IPS-18c (cell line): ENCODE results near the gene WSCD2.

Experiments used
- H3K4me3 ChIP-seq: 2 replicates; pipeline ENCODE4 v1.7.0; 2013; ENCODE audit warnings: low read depth, mild to moderate bottlenecking, low read length, moderate library complexity; ENCODE audit not compliant: insufficient read depth
- H3K9me3 ChIP-seq: one replicate; pipeline ENCODE4 v1.6.1; 2013; ENCODE audit warnings: mild to moderate bottlenecking, low read length, moderate library complexity; ENCODE audit not compliant: control insufficient read depth, insufficient read depth

The WSCD2 gene

DNA sequence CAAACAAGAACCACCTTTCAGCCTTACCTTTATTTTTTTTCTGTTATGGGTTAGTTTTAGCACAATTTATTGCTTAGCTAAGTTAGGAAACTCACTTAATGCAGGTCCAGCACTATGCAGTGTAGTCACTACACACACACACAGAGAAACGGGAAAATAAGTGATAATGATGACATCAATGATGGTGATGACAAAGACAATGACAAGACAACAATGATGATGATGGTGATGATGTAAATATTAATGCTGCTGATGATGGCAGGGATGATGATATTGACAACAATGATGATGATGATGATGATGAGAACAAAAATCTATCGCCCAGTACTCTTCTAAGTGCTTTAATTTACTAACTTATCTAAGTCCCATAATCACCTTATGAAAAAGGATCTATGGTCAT, 41.1 kb downstream of the WSCD2 start:
- no peak overlapping the region for H3K4me3 ChIP-seq
- H3K9me3 ChIP-seq, result no peaks in the 10 kb centered on the region

DNA sequence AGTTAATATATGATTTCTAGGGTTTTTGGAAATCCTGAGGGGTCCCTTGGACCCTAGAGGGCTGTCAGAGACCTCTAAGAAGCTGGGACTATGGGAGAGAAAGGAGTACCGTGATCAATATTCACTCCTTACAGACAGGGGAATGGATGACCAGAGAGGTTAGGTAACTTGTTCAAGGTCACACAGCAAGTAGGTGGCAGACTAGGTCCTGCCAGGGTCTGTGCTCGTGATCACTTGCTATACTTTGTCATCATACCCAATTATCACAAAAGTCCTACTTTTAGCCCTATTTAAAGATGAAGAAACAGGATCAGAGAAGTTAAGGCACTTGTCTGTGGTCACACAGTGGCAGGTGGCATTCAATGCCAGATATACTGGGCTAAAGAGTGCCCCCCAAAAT, 42.9 kb downstream of the WSCD2 start:
- no peak overlapping the region for H3K4me3 ChIP-seq
- H3K9me3 ChIP-seq, result no peaks in the 10 kb centered on the region

DNA sequence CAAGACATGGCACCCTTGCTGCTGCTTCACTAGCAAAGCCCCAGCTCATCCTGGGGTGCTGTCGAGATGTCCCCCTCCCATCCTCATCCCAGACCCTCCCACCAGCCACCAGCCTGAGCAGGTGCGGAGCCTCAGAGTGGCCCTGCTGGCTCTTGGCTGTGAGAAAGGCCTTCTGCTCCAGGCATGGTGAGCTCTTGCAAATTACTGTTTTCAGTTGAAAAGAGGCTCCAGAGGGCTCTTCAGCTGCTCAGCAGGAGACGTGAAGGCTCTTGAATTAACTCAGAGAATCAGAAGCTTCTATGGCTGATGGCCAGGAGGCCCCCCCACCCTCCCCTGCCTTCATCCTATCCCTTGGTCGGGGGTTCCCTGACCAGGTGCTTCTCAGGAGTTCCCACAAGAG, 44.1 kb downstream of the WSCD2 start:
- Histone ChIP-seq H3K9me3 (no peaks in the 10 kb centered on the region), H3K4me3 (no peak overlapping the region)

DNA sequence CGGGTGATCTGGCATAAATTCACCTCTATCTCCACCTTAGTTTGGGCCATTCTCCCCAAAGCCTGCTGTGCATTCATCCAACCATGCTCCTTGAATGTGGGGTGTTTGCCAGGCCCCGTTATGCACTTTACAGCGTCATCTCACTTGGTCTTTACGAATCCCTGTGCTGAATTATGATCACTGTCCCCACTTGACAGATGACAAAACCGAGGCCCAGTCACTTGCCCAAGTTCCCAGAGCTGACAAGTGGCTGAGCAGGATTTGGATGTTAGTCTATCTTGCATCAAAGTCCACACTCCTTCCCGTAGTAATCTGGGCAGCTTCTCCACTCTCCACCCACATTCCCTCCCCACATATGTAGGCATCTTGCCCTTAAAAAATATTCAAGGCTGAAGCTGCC, 44.8 kb downstream of the WSCD2 start:
- Histone ChIP-seq H3K4me3 (no peak overlapping the region), H3K9me3 (no peaks in the 10 kb centered on the region)

DNA sequence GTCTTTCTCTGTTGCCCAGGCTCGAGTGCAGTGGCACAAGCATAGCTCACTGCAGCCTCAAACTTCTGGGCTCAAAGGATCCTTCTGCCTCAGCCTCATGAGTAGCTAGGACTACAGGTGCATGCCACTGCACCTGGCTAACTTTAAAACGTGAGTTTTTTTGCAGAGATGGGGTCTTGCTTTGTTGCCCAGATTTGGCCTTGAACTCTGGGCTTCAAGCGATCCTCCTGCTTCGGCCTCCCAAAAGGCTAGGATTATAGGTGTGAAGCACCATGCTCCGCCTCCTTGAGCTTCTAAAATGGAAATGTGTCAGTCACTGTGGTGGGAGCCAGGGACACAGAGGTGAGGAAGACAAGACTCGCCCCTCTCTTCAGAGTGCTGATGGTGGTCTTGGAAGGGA, 45.6 kb downstream of the WSCD2 start:
- no peak overlapping the region for H3K4me3 ChIP-seq

DNA sequence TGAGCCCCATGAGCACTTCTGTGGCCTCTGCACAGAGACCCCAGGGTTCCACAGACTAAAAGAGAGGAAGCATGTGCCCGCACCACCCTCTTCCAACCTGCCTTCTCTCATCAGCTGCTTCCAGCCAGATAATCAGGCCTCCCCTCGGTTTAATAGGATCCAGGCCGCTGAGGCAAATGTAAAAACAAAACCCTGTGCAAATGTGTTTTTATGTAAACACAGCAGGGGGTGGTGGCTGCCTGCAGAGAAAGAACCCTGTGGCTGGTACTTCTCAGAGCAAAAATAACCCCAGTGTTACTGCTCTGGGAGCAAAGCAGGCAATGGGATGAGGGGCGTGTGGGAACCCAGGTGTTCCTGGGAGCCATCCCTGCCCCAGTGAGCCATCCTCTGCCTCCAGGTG, 46.2 kb downstream of the WSCD2 start:
- no peak overlapping the region for H3K4me3 ChIP-seq
- no peaks in the 10 kb centered on the region for H3K9me3 ChIP-seq

More for the DNA sequence above, 45.6 kb downstream of the WSCD2 start:
- H3K9me3 ChIP-seq, result no peaks in the 10 kb centered on the region

DNA sequence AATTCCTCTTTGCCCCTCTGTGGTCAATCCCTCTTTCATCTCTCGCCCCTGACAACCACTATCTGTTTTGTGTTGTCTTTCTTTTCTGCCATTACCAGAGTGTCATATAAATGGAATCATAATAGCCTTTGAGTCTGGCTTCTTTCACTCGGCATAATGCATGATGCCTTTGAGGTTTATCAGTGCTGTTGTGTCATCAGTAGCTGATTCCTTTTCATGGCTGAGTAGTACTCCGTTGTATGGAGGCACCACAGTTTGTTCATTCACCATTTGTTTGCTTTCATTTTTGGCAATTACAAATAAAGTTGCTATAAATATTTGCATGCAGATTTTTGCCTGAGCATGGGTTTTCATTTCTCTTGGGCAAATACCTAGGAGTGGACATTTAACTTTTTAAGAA, 47.2 kb downstream of the WSCD2 start:
- no peak overlapping the region for H3K4me3 ChIP-seq

DNA sequence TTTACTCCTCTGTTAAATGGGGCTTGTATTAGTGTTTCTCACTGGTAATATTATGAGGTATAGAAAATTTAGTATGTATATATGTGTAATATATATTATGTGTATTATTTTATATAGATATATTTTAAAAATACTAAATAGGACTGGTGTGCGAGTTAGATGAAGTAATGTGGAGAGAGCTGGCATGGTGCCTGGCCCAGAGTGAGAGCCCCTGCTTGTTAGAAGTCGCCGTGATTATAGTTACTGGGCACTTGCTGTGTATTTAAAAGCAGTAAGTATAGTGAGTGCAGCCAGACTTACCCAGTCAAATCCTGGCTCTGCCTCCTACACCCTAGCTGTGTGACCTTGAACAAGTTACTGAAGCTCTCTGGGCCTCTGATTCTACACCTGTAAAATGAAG, 48.0 kb downstream of the WSCD2 start:
- H3K4me3 ChIP-seq, result no peak overlapping the region
- no peaks in the 10 kb centered on the region for H3K9me3 ChIP-seq

More for the DNA sequence above, 47.2 kb downstream of the WSCD2 start:
- no peaks in the 10 kb centered on the region for H3K9me3 ChIP-seq

DNA sequence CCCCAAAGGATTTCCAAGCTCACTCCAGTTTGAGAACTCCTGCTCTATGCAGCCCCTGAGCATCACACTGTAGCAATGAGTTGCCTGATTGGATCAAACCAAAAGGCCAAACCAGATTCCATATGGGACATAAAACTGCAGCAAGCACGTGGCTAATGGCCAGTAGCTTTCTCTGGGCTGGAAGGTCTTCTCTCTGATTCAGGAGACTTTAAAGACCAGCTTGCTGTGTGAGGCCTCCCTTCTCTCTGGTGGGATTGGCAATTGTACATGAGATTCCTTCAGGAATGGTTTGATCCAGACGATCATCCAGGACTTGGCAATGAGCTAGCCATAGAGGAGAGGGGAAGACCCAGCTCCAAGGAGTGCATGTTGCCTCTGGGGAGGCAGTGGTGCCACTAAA, 50.2 kb downstream of the WSCD2 start:
- H3K9me3 ChIP-seq, result no peaks in the 10 kb centered on the region

DNA sequence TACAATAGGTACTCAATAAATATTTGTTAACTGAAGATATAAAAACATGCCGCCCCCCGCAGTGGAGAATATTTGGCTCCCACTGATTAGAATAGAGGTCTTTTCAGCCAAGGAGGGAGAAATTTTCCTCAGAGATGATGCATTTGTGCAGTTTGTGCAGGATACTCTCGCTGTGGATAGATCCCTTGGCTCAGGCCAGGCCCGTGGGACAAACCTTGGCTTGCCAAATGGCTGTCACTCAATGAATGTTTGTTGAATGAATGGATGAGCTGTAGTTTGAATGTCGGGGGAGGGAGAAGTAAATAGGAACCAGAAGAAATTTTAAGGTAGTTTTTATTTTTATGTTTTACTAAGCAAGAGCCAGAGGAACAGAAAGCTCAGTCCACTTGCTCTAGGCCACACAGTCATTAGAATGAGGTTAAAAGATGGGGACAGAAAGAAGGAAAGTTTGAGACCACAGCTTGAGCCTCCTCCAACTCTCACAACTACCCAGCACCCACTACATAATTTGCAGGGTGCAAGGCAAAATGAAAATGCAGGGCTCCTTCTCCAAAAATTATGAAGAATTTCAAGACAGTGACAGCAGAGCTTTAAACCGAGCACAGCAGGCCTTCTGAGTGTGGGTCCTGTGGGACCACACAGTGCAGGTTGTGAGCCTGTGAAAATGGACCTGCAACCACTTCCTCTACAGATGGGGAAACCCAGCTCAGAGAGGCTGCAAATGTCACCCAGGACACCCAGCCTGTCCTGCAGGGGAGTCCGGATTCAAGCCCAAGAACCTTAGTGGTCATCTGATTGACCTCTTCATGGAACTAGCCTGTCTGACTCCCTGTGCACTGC, 51.4 kb downstream of the WSCD2 start:
- Histone ChIP-seq H3K4me3 (no peak overlapping the region), H3K9me3 (no peaks in the 10 kb centered on the region)

More for the DNA sequence above, 50.2 kb downstream of the WSCD2 start:
- H3K4me3 ChIP-seq, result no peak overlapping the region

DNA sequence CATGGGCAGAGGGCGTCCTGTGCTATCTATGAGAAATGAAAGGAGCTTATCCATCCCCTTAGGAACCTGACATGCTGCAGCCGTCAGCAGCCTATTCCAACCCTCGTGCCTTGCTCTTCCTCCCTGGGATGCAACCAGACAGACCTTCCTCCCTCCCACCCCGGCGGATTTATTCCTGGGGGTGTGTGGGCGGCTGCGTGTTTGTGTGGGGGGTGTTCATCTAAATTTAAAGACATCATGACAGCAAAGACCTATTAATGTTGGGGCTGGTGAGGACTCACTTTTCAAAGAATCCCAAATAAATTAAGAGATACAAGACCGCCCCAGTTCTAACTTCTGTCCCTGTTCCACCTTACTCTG, 52.0 kb downstream of the WSCD2 start:
- no peak overlapping the region for H3K4me3 ChIP-seq

DNA sequence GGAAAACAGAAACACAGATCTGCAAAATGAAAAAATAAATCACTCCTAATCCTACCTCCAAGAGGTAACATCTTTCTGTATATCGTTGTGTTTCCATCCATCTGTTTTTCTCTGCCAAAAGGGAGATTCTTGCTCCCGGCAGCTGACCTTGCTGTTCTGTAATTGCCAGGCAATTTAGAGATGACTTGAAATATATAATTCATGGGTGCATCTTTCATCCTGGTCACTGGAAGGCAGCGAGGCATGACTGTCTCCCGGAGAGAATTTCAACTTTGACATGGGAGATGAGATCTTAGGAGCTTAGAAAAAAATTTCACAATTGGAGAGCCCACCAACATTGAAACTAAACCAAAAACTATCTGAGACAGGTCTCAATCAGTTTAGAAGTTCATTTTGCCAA, 53.0 kb downstream of the WSCD2 start:
- H3K9me3 ChIP-seq, result no peaks in the 10 kb centered on the region

More for the DNA sequence above, 52.0 kb downstream of the WSCD2 start:
- no peaks in the 10 kb centered on the region for H3K9me3 ChIP-seq

DNA sequence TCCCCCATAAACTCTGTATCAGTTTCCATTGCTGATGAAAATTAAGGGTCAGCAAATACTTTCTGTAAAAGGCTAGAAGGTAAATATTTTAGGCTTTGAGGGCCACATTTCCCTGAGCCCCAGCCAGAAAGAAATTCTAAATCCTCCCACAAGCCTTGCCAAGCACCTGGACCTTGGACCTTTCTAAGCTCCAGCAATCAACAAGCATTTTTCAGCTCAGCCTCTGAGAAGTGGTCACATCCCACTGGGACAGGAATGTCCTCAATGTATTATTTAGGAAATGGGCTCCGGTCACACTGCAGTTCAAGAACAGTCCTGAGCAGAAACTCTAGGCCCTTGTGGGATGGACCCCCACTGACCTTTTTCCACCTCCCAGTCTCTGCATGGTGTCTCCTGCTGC, 55.9 kb downstream of the WSCD2 start:
- no peak overlapping the region for H3K4me3 ChIP-seq
- no peaks in the 10 kb centered on the region for H3K9me3 ChIP-seq

More for the DNA sequence above, 53.0 kb downstream of the WSCD2 start:
- no peak overlapping the region for H3K4me3 ChIP-seq

DNA sequence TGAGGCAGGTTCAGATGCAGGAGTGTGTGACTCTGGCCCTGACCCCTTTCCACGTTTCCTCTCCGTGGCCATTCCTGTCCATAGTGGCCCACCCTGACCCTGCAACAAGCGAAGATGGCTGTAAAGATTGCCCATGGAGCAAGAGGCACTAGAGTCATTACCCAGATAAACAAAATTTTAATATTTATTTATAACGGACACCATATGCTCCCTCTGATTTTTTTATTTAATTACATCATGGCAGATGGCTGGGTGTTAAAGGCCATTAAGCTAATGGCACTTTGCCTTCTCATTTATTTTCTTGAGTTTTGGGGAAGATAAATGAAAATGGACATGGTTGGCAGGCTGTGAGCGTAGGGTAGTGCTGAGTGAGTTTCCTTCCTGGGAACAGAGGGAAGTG, 58.7 kb downstream of the WSCD2 start:
- no peak overlapping the region for H3K4me3 ChIP-seq
- no peaks in the 10 kb centered on the region for H3K9me3 ChIP-seq

DNA sequence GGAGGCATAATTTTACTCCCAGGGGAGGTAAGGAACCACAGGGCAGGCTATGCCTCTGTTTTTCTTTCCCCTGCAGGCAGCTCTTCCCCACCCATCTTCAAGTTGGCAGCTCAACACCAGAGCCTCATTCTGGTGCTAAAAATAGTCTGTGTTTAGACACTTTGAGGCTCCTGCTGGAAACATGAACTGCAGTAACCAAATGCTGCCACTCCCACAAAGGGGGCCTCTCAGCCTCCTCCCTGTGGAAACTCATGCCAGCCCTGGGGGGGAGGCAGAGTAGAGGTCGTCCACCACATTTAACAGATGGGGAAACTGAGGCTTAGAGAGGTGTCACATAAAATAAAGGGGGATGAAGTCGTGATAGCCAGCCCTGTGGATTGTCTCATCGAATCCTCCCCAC, 61.4 kb downstream of the WSCD2 start:
- Histone ChIP-seq H3K4me3 (no peak overlapping the region), H3K9me3 (no peaks in the 10 kb centered on the region)

DNA sequence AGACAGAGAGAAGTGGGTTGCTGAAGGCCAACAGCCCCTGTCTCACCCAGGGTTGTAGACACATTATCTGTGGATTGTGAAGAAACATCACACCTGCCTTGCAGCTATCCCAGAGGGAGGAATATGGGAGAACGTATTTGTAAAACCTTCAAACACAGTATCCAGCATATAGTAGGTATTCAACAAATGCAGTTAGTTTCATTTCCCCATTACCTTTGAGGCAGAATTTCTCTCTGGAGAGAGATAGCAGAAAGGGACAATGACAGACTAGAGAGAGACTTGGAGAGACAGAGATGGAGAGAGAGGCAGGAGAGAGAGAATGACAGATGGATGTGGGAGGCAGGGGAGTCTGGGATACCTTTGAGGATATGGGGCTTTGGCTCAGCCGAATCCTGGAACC, 62.0 kb downstream of the WSCD2 start:
- H3K9me3 ChIP-seq, result no peaks in the 10 kb centered on the region
- H3K4me3 ChIP-seq, result no peak overlapping the region

DNA sequence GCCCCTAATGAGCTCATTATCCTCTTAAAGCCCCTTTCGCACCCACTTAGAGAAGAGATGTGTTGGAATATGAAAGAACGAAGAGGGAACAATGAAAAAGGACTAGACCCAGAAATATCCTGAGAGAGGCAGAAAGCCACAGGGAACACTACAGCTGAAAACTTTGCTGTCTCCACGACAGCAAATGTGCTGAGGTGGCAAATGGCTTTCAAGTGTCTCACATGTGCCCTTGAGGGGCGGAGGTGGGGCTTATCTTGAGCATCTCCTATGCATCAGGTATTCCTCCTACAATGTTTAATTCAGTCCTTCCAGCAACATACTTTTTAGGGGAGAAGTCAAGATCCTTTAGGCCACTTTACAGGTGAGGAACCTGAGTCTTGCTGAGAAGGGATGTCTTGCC, 62.9 kb downstream of the WSCD2 start:
- Histone ChIP-seq H3K9me3 (no peaks in the 10 kb centered on the region), H3K4me3 (no peak overlapping the region)

DNA sequence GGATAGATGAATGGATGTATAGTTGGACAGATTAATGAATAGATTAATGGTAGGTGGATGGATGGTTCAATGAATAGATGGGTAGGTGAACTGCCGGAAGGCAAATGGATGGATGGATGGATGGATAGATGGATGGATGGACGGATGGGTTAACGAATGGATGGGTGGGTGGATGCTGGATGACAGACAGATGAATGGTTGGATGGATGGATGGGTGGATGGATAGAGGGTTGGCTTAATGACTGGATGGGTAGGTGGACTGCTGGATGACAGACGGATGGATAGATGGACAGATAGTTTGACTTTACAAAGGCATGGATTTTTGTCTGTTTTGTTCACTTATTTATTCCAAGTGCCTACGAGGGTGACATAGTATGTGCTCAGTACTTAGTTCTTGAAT, 64.4 kb downstream of the WSCD2 start:
- Histone ChIP-seq H3K9me3 (no peaks in the 10 kb centered on the region), H3K4me3 (no peak overlapping the region)

DNA sequence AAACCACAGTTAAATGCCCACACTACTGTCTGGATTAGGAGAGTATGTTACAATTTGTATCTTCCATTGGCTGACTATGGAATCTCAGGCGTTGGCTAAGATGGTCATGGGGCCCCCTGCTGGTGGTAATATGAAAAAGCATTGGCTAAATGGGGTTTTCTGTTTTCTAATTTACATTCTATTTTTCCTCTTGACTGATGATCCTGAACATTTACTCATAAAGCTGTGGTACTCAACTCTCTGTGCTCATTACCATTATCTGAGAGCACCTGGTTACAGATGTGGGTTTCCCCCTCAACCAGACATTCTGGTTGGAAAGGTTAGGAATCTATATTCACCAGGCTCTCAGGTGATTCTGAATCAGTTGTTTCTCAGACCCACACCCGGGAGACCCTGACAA, 64.8 kb downstream of the WSCD2 start:
- no peaks in the 10 kb centered on the region for H3K9me3 ChIP-seq

More for the DNA sequence above, 64.8 kb downstream of the WSCD2 start:
- H3K4me3 ChIP-seq, result no peak overlapping the region
